Colonic mucosa (tissue), 4 donors: ENCODE results near the gene SPINK7. TPM values are rescaled to one million over a fixed set of nuclear protein-coding genes. Genes with fewer than 3 reads are reported as not detected.

Source experiments
- DNase-seq: peaks from one replicate; pipeline ENCODE4 v3.0.0-alpha.2; 2020
- H3K27ac ChIP-seq: fragments of 200-600 bp; one replicate; pipeline ENCODE4 v1.8.0; 2021
- H3K27me3 ChIP-seq: fragments of 200-600 bp; one replicate; pipeline ENCODE4 v1.8.0; 2021
- H3K36me3 ChIP-seq: fragments of 200-600 bp; one replicate; pipeline ENCODE4 v1.8.0; 2021
- H3K4me1 ChIP-seq: fragments of 200-600 bp; one replicate; pipeline ENCODE4 v1.8.0; 2021; ENCODE audit warnings: mild to moderate bottlenecking
- H3K4me3 ChIP-seq: fragments of 200-600 bp; one replicate; pipeline ENCODE4 v1.8.0; 2021
- H3K9ac ChIP-seq, 2 donors: one replicate each; pipeline ENCODE4 v1.7.0; 2013; ENCODE audit warnings: control low read depth in 2 of 2, low read depth in 2 of 2, low read length in 2 of 2
- H3K9me3 ChIP-seq: fragments of 200-600 bp; one replicate; pipeline ENCODE4 v1.8.0; 2021
- intact Hi-C: fragments of 100-400 bp; cut with DNase I; formaldehyde crosslinking; loops from one replicate; pipeline ENCODE4 v1.14.1; 2022
- total RNA-seq, 2 donors: library from RNA; stranded (reverse); fragmentation: NEBNext Ultra II Directional in 1 of 2; extraction: Animal tissue kit (Norgen Biotek cat#: 25700) in 1 of 2; gene quantifications; one replicate each; pipeline ENCODE4 v1.2.1, GENCODE V29; 2021
- TF ChIP-seq, protein P1 (sequence below): fragments of 200-600 bp; IDR thresholded peaks from one replicate; pipeline ENCODE4 v1.8.0; 2022; ENCODE audit warnings: antibody characterized with exemption, mild to moderate bottlenecking
- donor health status: healthy.
- donor health status: DM: no; HTN: no; CAD: no.
- donor health status: DM: no; HTN: no; CAD: no.

The SPINK7 gene
- total RNA-seq, 2 donors from 2014 or later: not detected

DNA sequence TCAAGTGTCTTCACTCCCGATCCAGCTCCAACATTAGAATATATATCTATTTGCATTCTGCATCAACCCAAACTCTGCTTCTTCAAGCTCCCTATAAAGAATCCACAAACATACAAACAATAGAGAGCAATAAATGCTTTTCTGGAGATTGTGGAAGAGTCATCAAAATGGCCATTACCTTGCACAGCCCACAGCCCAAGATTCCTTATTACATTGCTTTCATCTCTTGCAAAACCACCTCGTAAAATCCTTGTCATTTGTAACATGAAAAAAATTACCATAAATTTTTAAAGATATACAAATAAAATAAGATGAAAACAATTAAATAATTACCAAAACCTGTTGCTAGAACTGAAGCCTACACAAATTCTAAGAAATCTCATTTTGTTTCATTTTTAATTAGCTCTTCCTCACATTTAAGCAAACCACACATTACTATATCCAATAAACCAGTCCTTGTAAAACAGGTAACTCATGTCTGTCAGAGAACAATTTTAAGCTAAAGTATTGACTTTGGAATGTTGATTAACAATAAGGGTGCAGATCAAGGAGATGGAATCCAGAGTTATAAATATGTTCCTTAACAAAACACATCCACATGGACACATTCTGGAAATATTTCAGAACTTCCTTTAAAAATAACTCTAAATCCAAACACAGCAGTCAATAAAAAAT lies 30.3 kb downstream of the SPINK7 start:
- H3K27ac ChIP-seq: no peak overlapping the region

DNA sequence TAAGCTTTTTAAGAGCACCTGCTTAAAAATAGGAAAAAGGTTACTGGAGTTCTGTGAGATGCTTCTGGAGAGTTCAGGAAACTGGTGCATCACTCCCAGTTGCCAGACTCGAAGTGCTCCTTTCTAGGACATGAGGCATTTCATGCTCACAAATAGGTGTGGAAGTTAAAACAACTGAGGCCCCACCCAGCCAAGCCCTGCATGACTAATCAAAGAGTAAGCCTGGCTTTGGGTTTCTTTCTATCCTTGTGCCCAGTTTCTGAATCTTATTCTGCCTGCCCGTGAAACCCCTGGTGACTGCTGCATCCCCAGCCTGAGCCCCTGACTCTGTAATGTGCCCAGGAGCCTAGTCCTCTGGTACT lies 30.8 kb downstream of the SPINK7 start:
- Histone ChIP-seq H3K9me3 (no peaks in the 10 kb centered on the region), H3K4me3 (no peak overlapping the region), H3K27ac (no peak overlapping the region), H3K36me3 (no peaks in the 10 kb centered on the region), H3K27me3 (no peaks in the 10 kb centered on the region), H3K4me1 (no peaks in the 10 kb centered on the region), H3K9ac (no peak overlapping the region)
- intact Hi-C loops: no loop called here
- DNase-seq: peak; percentile 78
- TF ChIP-seq, protein P1, sequence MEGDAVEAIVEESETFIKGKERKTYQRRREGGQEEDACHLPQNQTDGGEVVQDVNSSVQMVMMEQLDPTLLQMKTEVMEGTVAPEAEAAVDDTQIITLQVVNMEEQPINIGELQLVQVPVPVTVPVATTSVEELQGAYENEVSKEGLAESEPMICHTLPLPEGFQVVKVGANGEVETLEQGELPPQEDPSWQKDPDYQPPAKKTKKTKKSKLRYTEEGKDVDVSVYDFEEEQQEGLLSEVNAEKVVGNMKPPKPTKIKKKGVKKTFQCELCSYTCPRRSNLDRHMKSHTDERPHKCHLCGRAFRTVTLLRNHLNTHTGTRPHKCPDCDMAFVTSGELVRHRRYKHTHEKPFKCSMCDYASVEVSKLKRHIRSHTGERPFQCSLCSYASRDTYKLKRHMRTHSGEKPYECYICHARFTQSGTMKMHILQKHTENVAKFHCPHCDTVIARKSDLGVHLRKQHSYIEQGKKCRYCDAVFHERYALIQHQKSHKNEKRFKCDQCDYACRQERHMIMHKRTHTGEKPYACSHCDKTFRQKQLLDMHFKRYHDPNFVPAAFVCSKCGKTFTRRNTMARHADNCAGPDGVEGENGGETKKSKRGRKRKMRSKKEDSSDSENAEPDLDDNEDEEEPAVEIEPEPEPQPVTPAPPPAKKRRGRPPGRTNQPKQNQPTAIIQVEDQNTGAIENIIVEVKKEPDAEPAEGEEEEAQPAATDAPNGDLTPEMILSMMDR: no peak

More for the DNA sequence above, 30.3 kb downstream of the SPINK7 start:
- Histone ChIP-seq H3K4me3 (no peak overlapping the region), H3K27me3 (no peaks in the 10 kb centered on the region), H3K36me3 (no peaks in the 10 kb centered on the region), H3K9me3 (no peaks in the 10 kb centered on the region), H3K4me1 (no peaks in the 10 kb centered on the region), H3K9ac (no peak overlapping the region)
- DNase-seq: no peak
- TF ChIP-seq, protein P1: no peak
- intact Hi-C loops: no loop called here

DNA sequence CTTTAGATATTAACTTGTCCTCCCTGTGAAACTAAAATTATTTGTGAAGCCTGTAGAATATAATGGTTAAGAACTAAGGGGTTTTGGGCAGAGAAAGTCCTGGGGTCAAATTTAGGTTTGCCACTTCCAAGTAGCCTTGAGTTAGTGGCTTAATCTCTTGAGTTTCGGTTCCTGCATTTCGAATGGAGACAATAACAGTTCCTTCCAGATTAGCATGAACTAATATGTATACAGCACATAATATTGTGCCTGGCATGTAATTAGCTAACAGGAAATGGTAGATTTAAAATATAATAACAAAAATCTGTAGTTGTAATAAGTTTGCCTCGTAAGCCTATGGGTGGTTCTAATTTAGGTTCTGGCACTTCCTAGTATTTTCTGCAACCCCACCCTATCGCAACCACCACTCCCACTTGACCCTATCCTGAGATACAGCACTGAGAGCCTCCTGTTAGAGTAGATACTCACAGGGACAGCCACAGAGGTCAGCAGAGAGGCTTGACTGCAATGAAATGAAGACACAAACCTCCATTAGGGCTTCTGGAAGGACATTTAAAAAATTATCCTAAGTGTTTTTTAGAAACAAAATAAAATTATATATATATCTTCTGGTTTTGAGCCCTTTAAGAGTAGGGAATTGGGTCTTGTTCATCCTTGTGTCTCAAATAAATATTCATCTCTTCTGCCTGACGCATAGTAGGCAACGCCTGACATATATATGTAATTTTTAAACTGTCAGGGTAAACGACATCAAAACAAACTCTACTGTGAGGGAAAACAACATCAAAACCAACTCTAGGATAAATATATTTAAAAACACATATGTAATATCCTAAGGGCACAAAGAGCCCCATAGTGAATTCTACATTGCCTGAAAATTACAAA lies 31.6 kb downstream of the SPINK7 start:
- H3K36me3 ChIP-seq: no peaks in the 10 kb centered on the region
- H3K4me1 ChIP-seq: no peaks in the 10 kb centered on the region
- H3K27me3 ChIP-seq: no peaks in the 10 kb centered on the region
- no peak overlapping the region for H3K9ac ChIP-seq
- intact Hi-C loops: no loop called here
- DNase-seq: no peak
- no peaks in the 10 kb centered on the region for H3K9me3 ChIP-seq
- no peak overlapping the region for H3K27ac ChIP-seq
- no peak overlapping the region for H3K4me3 ChIP-seq
- TF ChIP-seq, protein P1: no peak

DNA sequence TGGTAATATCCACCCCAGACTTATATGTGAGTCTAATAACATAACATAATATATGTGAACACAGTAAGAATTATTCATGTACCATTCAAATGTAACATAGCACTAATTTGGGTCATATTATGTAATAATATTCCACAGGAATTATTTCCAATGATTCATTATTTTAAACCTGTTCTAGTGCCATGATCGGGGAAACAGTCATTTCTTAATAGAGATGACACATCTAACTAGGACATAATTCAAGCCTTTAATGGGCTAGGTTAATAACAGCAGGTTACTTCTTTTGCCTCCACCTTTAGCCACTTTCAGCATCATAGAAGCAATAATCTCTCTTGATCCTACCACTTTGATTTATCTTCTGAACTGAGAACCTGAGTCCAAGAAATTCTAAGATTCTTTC lies 35.5 kb downstream of the SPINK7 start:
- TF ChIP-seq, protein P1: no peak
- no peak overlapping the region for H3K4me3 ChIP-seq
- intact Hi-C loops: no loop called here
- H3K27ac ChIP-seq: no peak overlapping the region
- no peaks in the 10 kb centered on the region for H3K36me3 ChIP-seq
- no peaks in the 10 kb centered on the region for H3K9me3 ChIP-seq
- no peaks in the 10 kb centered on the region for H3K27me3 ChIP-seq
- DNase-seq: no peak
- no peaks in the 10 kb centered on the region for H3K4me1 ChIP-seq
- no peak overlapping the region for H3K9ac ChIP-seq

DNA sequence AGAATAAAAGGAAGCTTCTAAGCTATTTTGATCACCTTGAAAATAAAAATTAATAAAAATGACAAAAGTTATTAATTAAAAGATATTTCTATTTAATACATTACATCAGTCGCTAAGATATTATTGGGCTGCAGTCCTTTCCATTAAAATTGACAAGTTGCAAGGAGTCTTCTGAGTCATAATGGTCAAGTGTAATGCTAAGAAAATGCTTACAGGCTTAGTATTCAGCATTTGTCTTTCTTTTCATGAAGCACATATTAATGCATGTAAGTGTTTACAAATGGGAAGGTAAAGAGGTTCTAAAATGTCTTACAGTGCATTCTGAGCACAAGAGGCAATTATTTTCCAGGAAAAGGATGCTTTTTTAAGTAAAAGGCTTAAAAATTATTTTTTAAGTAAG lies 40.5 kb downstream of the SPINK7 start:
- intact Hi-C loops: no loop called here
- no peak overlapping the region for H3K9ac ChIP-seq
- TF ChIP-seq, protein P1: no peak
- no peaks in the 10 kb centered on the region for H3K4me1 ChIP-seq
- no peaks in the 10 kb centered on the region for H3K27me3 ChIP-seq
- no peak overlapping the region for H3K4me3 ChIP-seq
- H3K9me3 ChIP-seq: no peaks in the 10 kb centered on the region
- H3K27ac ChIP-seq: no peak overlapping the region
- no peak for DNase-seq
- no peaks in the 10 kb centered on the region for H3K36me3 ChIP-seq
